Thyroid gland (tissue), 4 donors: ENCODE results near the gene TXN. TPM values are rescaled to one million over a fixed set of nuclear protein-coding genes. Genes with fewer than 3 reads are reported as not detected.

Source experiments
- DNase-seq, 2 donors: peaks; one replicate each; pipeline ENCODE4 v3.0.0-alpha.2; 2019
- H3K27ac ChIP-seq, 3 donors: fragments of 200-600 bp; sonication (generic); 1 replicate in 2 of 3; 2 replicates in 1 of 3; pipeline ENCODE4 v1.5.1; 2016 to 2019; ENCODE audit warnings: mild to moderate bottlenecking in 1 of 3, moderate library complexity in 1 of 3
- H3K27me3 ChIP-seq: fragments of 200-600 bp; sonication (generic); one replicate; pipeline ENCODE4 v1.5.1; 2019
- H3K36me3 ChIP-seq, 2 donors: fragments of 200-600 bp; sonication (generic); one replicate each; pipeline ENCODE4 v1.5.1; 2016 to 2019
- H3K4me1 ChIP-seq, 2 donors: fragments of 200-600 bp; sonication (generic); one replicate each; pipeline ENCODE4 v1.5.1; 2017 to 2019
- H3K4me3 ChIP-seq, 3 donors: fragments of 200-600 bp; sonication (generic); replicated peaks in 1 of 3; 1 replicate in 2 of 3; 2 replicates in 1 of 3; pipeline ENCODE4 v1.5.1; 2016; ENCODE audit warnings: mild to moderate bottlenecking in 1 of 3
- H3K9me3 ChIP-seq: fragments of 200-600 bp; sonication (generic); one replicate; pipeline ENCODE4 v1.5.1; 2017
- POLR2A ChIP-seq, 2 donors: fragments of 450-650 bp; IDR thresholded peaks; one replicate each; pipeline ENCODE4 v1.6.1; 2017; ENCODE audit warnings: antibody characterized with exemption in 2 of 2, mild to moderate bottlenecking in 2 of 2, moderate library complexity in 1 of 2
- WGBS, 2 donors: methylation state at CpG; one replicate each; pipeline ENCODE4 v1.1.5; 2017; 5-methylcytosine and 5-hydroxymethylcytosine counted together
- intact Hi-C: fragments of 100-400 bp; cut with DNase I; formaldehyde crosslinking; loops from one replicate; pipeline ENCODE4 v1.15.1; 2023
- total RNA-seq, 4 donors: library from RNA; depleted of rRNA; stranded (reverse); fragments of >200 nt; gene quantifications; one replicate each; pipeline ENCODE4 v1.2.3, GENCODE V29; 2016
- TF ChIP-seq, protein P1 (sequence below), 6 experiments: fragments of 200-600 bp in 3 of 6; fragments of 450-650 bp in 3 of 6; sonication (generic) in 3 of 6; IDR thresholded peaks; one replicate each; pipeline ENCODE4 v1.5.1; 2016 to 2019; ENCODE audit warnings: antibody characterized with exemption in 6 of 6, mild to moderate bottlenecking in 2 of 6, inconsistent platforms in 1 of 6, moderate library complexity in 1 of 6

The TXN gene
- total RNA-seq, 4 donors from 2014 or later = 148 to 252 (median 172) TPM

DNA sequence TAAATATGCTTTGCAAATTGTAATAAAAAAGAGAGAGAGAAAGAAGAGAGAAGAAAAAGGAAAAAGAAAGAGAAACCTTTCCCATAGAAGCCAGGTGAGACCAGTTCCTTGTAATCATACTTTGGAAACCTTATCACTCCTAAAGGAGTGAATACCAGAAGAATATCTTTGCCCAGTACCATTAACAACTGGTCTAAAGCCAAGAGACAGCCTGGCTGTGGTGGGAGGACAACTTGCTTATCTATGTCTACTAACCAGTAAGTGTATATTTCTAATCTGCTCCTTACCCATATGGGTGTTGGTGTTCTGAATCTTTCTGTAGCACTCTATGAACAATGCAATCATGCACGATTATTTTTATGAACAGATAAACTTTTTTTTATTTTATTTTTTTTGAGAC is 10.5 kb upstream of the TXN start:
- intact Hi-C loops = no loop called here
- WGBS, 2 donors = 93 to 95% methylated on average over 1 of the region's 1 CpG
- H3K4me3 ChIP-seq = no peak overlapping the region
- no peak for DNase-seq
- H3K27me3 ChIP-seq = no peaks in the 10 kb centered on the region
- H3K4me1 ChIP-seq = no peaks in the 10 kb centered on the region
- TF ChIP-seq, protein P1, sequence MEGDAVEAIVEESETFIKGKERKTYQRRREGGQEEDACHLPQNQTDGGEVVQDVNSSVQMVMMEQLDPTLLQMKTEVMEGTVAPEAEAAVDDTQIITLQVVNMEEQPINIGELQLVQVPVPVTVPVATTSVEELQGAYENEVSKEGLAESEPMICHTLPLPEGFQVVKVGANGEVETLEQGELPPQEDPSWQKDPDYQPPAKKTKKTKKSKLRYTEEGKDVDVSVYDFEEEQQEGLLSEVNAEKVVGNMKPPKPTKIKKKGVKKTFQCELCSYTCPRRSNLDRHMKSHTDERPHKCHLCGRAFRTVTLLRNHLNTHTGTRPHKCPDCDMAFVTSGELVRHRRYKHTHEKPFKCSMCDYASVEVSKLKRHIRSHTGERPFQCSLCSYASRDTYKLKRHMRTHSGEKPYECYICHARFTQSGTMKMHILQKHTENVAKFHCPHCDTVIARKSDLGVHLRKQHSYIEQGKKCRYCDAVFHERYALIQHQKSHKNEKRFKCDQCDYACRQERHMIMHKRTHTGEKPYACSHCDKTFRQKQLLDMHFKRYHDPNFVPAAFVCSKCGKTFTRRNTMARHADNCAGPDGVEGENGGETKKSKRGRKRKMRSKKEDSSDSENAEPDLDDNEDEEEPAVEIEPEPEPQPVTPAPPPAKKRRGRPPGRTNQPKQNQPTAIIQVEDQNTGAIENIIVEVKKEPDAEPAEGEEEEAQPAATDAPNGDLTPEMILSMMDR (IDR thresholded peaks at IDR 0.05) = no peak
- TF ChIP-seq POLR2A (IDR thresholded peaks at IDR 0.05) = no peak
- no peak overlapping the region for H3K27ac ChIP-seq
- no peaks in the 10 kb centered on the region for H3K36me3 ChIP-seq
- H3K9me3 ChIP-seq = no peaks in the 10 kb centered on the region

DNA sequence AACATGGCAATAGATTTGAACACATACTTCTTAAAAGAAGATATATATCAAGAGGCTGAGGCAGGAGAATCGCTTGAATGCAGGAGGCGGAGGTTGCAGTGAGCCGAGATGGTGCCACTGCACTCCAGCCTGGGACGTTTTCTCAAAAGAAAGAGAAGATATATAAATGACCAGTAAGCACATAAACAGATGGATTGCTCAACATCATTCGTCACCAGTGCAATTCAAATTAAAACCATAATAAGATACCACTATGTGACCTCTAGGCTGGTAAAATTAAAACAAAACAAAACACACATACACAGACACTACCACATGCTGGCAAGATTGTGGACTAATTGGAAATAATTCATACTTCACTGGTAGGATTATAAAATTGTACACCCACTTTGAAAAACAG is 5.3 kb upstream of the TXN start:
- Histone ChIP-seq H3K27me3 (no peaks in the 10 kb centered on the region), H3K9me3 (no peaks in the 10 kb centered on the region), H3K4me3 (no peak overlapping the region), H3K4me1 (peaks cover 0 to 6% of the 10 kb centered on the region in 2 donors), H3K27ac (no peak overlapping the region), H3K36me3 (no peaks in the 10 kb centered on the region)
- 80 to 84% methylated on average over 5 of the region's 5 CpGs for WGBS, 2 donors
- DNase-seq = no peak
- intact Hi-C loops = no loop called here
- TF ChIP-seq POLR2A (IDR thresholded peaks at IDR 0.05) = no peak
- TF ChIP-seq, protein P1 (IDR thresholded peaks at IDR 0.05) = no peak

DNA sequence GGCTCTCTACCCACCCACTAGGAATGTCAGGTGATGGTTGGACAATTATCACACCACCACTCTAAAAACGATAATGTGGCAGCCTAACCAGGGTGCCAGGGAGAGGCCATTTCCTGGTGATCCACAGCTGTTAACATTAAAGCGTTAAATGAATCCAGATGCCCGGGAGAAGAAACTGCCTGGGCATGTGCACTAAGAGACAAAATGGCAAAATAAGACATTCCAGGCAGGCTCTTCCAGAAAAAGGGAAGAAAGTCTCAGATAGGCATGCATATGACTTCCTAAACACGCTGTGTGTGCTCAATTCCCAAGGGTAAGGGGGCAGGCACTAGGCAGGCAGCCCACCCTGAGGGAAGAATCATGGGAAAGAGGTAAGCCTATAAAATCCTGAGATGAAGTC is 4.6 kb upstream of the TXN start:
- Histone ChIP-seq H3K9me3 (no peaks in the 10 kb centered on the region), H3K4me1 (peaks cover 0 to 6% of the 10 kb centered on the region in 2 donors), H3K36me3 (no peaks in the 10 kb centered on the region), H3K4me3 (no peak overlapping the region), H3K27me3 (no peaks in the 10 kb centered on the region), H3K27ac (no peak overlapping the region)
- intact Hi-C loops = no loop called here
- WGBS, 2 donors = 45 to 46% methylated on average over 4 of the region's 4 CpGs
- DNase-seq = no peak
- TF ChIP-seq, protein P1 (IDR thresholded peaks at IDR 0.05) = no peak
- TF ChIP-seq POLR2A (IDR thresholded peaks at IDR 0.05) = no peak

DNA sequence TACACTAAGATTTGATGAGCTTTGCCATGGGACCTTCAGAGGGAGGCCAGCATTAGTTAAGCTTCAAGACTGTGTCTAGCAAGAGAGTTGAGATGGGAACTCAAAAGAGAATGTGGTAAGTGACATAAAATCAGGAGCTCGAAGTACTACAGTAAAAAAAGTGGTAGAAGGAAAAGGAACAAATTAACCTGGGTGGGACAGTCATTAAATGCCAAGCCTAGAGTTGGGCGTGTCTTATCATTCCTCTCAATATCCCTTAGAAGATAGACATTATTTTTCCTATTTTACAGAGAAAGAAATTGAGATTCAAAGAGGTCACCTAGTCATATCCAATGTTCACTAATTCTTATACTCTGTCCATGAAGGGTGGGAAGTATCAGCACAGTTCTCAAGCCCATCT is 3.3 kb upstream of the TXN start:
- TF ChIP-seq POLR2A (IDR thresholded peaks at IDR 0.05) = no peak
- TF ChIP-seq, protein P1 (IDR thresholded peaks at IDR 0.05) = no peak
- intact Hi-C loops = no loop called here
- WGBS, 2 donors = 83 to 89% methylated on average over 2 of the region's 2 CpGs

DNA sequence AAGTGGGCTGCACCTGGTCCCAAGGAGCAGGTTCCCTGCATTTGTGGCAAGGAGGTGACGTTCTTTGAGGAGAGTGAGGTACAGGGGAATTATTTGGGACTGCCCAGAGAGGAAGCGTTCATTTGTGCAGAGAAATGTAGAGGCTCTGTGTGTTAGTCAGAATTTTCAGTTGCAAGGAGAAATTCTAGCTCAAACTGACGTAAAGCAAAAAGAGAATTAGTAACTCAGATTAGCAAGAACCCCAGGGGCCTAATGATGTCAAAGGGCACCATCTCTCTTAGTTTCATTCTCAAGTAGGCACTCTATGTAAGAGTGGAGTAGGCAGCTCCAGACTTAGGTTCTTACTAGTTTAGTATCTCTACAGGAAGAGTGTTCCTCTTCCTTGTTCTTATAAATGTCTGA is 2.4 kb upstream of the TXN start:
- no peak for DNase-seq
- Histone ChIP-seq H3K27ac (no peak overlapping the region), H3K9me3 (no peaks in the 10 kb centered on the region), H3K36me3 (no peaks in the 10 kb centered on the region), H3K4me3 (no peak overlapping the region), H3K4me1 (peaks cover 11% of the 10 kb centered on the region in 2 donors), H3K27me3 (no peaks in the 10 kb centered on the region)
- 90 to 96% methylated on average over 3 of the region's 3 CpGs for WGBS, 2 donors
- intact Hi-C loops = no loop called here
- TF ChIP-seq POLR2A (IDR thresholded peaks at IDR 0.05) = no peak
- TF ChIP-seq, protein P1 (IDR thresholded peaks at IDR 0.05) = no peak

More for the DNA sequence above, 3.3 kb upstream of the TXN start:
- H3K4me3 ChIP-seq = no peak overlapping the region
- no peak overlapping the region for H3K27ac ChIP-seq
- H3K4me1 ChIP-seq = peaks cover 2 to 11% of the 10 kb centered on the region in 2 donors
- DNase-seq = no peak
- H3K36me3 ChIP-seq = no peaks in the 10 kb centered on the region
- no peaks in the 10 kb centered on the region for H3K9me3 ChIP-seq
- no peaks in the 10 kb centered on the region for H3K27me3 ChIP-seq
